ENCODE data around the gene TIE1. TPM values are rescaled to one million over a fixed set of nuclear protein-coding genes. Genes with fewer than 3 reads are reported as not detected.

TIE1 gene
- total and polyA plus RNA-seq, 2 of the 13 experiments (the other 11 are each of a cell fraction or from before 2014, with no cell fraction given) = 0.58 to 0.84 TPM

DNA sequence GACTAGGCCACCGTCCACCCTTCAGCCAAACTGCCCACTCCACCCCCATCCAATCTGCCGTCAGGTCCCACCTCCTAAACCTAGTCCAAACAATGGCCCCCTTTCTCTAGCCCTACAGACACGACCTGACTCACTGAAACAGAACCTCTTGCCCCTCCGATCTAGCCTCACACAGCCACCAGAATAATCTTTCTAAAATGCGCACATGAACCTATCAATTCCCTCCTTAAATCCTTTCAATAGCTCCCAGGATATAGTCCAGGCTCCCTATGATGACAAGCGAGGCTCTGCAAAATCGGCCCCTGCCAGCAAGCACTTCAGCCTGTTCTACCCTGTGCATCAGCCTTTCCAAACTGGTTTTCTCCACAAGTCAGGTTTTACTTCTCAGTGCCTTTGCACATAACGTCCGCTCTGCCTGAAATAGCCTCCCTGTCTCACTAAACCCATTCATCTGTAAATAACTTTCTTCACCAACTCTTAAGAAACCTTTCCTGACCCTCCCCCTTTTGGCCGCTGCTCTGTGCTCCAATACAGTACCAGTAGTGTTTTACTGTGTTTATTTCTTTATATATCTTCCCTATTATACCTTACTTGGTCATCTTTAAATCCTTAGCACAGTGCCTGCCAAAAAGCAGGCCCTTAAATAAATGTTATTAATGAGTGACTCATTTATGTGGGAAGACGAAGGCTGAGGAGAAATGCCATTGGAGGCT, 49.0 kb downstream of the TIE1 start:
- TSS peak; percentile 88 for BruUV-seq (replicated peaks)
- FAIRE-seq (peak; percentile 58), DNase-seq (ENCODE audit: low spot score) (no peak), ATAC-seq (peak; percentile 6; the same call in 2 of the 3 replicates)
- H3K4me3 ChIP-seq (replicated peaks in 1 of 3; ENCODE audit: insufficient read depth in 1 of 3, low read depth in 2 of 3, low read length in 3 of 3) = peak overlapping the region; percentile 72 to 88 (median 86)
- H3K9me3 ChIP-seq (ENCODE audit: low read length) = no peaks in the 10 kb centered on the region
- WGBS (ENCODE audit: low lambda C conversion rate) = 23% methylated on average over 11 of the region's 11 CpGs
- peak overlapping the region; percentile 97 for H3K9ac ChIP-seq (ENCODE audit: insufficient read depth, low read depth, low read length)
- H3K79me2 ChIP-seq (ENCODE audit: insufficient read depth, low read length) = no peaks in the 10 kb centered on the region
- peak overlapping the region; percentile 97 for H3K4me2 ChIP-seq (ENCODE audit: low read depth, low read length)
- POLR2A ChIA-PET = interaction anchor here (1.9 to 4.1 kb wide), 3 partner anchors 8 to 143 kb away, joined by 4 to 32 read pairs (median 29); partner anchors contain the start of genes CDC20 and ELOVL1
- H4K20me1 ChIP-seq (ENCODE audit: insufficient read depth, low read length) = no peaks in the 10 kb centered on the region
- no peaks in the 10 kb centered on the region; a peak in 1 of 5 replicates for H3K27me3 ChIP-seq (ENCODE audit: control insufficient read depth in 1 of 2, insufficient read depth in 2 of 2, low read length in 2 of 2)
- in situ Hi-C loops (cut with HindIII; ENCODE audit: extremely low pct_ligation_motif_present, low pct_unique_long_range_greater_than_20kb) (no loop called here), intact Hi-C loops (cut with micrococcal nuclease; ENCODE audit: unreplicated experiment) (loop anchor here (5.0 kb wide), 1 partner anchor 112 kb away; no protein-coding TSS in a partner anchor)
- peak overlapping the region; percentile 98 for H3K27ac ChIP-seq (ENCODE audit: extremely low read length, insufficient read depth, low read length)
- CTCF ChIA-PET (ENCODE audit: low intra/inter-chr PET ratio, low total read pairs) = no interaction called here
- no peaks in the 10 kb centered on the region for H3K36me3 ChIP-seq (replicated peaks in 1 of 2; ENCODE audit: control insufficient read depth in 1 of 2, insufficient read depth in 2 of 2, low read length in 2 of 2)
- peaks cover 59% of the 10 kb centered on the region for H3K4me1 ChIP-seq (ENCODE audit: insufficient read depth, low read length)
- H2AFZ ChIP-seq (ENCODE audit: low read length) = peak overlapping the region; percentile 57
- TF ChIP-seq SIX1 (CRISPR knock-in tag; IDR thresholded peaks at IDR 0.05; ENCODE audit: borderline replicate concordance) (no peak), TCF7 (IDR thresholded peaks at IDR 0.05; ENCODE audit: low read depth) (no peak), KMT2A (CRISPR knock-in tag; IDR thresholded peaks at IDR 0.05) (0 out of 2 replicates have a peak, but pooled peaks have one; percentile 36), ZNF274 (CRISPR knock-in tag; IDR thresholded peaks at IDR 0.05) (peak; percentile 3; the same call in 1 of the 2 replicates), RARA (CRISPR knock-in tag; IDR thresholded peaks at IDR 0.05) (0 out of 2 replicates have a peak, but pooled peaks have one; percentile 1), SKI (IDR thresholded peaks at IDR 0.05; ENCODE audit: partially characterized antibody) (no peak), BRD4 (CRISPR knock-in tag; IDR thresholded peaks at IDR 0.05) (no peak), TBL1XR1 (IDR thresholded peaks at IDR 0.05; ENCODE audit: borderline replicate concordance, low read length, partially characterized antibody) (no peak), GFI1 (CRISPR knock-in tag; IDR thresholded peaks at IDR 0.05; ENCODE audit: borderline replicate concordance) (no peak), SMARCE1 (IDR thresholded peaks at IDR 0.05; ENCODE audit: borderline replicate concordance) (no peak), ZNF564 (CRISPR knock-in tag; IDR thresholded peaks at IDR 0.05) (no peak), KMT2B (CRISPR knock-in tag; IDR thresholded peaks at IDR 0.05) (peak; percentile 7; the same call in 1 of the 2 replicates), PCBP1 (IDR thresholded peaks at IDR 0.05; ENCODE audit: borderline replicate concordance, low read depth, low read length) (no peak), ZFP37 (CRISPR knock-in tag; IDR thresholded peaks at IDR 0.05; ENCODE audit: borderline replicate concordance) (no peak)
- TF ChIP-seq, protein P1, sequence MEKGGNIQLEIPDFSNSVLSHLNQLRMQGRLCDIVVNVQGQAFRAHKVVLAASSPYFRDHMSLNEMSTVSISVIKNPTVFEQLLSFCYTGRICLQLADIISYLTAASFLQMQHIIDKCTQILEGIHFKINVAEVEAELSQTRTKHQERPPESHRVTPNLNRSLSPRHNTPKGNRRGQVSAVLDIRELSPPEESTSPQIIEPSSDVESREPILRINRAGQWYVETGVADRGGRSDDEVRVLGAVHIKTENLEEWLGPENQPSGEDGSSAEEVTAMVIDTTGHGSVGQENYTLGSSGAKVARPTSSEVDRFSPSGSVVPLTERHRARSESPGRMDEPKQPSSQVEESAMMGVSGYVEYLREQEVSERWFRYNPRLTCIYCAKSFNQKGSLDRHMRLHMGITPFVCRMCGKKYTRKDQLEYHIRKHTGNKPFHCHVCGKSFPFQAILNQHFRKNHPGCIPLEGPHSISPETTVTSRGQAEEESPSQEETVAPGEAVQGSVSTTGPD (CRISPR knock-in tag; IDR thresholded peaks at IDR 0.05) = no peak
- TF ChIP-seq, protein P2, sequence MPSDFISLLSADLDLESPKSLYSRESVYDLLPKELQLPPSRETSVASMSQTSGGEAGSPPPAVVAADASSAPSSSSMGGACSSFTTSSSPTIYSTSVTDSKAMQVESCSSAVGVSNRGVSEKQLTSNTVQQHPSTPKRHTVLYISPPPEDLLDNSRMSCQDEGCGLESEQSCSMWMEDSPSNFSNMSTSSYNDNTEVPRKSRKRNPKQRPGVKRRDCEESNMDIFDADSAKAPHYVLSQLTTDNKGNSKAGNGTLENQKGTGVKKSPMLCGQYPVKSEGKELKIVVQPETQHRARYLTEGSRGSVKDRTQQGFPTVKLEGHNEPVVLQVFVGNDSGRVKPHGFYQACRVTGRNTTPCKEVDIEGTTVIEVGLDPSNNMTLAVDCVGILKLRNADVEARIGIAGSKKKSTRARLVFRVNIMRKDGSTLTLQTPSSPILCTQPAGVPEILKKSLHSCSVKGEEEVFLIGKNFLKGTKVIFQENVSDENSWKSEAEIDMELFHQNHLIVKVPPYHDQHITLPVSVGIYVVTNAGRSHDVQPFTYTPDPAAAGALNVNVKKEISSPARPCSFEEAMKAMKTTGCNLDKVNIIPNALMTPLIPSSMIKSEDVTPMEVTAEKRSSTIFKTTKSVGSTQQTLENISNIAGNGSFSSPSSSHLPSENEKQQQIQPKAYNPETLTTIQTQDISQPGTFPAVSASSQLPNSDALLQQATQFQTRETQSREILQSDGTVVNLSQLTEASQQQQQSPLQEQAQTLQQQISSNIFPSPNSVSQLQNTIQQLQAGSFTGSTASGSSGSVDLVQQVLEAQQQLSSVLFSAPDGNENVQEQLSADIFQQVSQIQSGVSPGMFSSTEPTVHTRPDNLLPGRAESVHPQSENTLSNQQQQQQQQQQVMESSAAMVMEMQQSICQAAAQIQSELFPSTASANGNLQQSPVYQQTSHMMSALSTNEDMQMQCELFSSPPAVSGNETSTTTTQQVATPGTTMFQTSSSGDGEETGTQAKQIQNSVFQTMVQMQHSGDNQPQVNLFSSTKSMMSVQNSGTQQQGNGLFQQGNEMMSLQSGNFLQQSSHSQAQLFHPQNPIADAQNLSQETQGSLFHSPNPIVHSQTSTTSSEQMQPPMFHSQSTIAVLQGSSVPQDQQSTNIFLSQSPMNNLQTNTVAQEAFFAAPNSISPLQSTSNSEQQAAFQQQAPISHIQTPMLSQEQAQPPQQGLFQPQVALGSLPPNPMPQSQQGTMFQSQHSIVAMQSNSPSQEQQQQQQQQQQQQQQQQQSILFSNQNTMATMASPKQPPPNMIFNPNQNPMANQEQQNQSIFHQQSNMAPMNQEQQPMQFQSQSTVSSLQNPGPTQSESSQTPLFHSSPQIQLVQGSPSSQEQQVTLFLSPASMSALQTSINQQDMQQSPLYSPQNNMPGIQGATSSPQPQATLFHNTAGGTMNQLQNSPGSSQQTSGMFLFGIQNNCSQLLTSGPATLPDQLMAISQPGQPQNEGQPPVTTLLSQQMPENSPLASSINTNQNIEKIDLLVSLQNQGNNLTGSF (CRISPR knock-in tag; IDR thresholded peaks at IDR 0.05) = no peak
- TF ChIP-seq, protein P3, sequence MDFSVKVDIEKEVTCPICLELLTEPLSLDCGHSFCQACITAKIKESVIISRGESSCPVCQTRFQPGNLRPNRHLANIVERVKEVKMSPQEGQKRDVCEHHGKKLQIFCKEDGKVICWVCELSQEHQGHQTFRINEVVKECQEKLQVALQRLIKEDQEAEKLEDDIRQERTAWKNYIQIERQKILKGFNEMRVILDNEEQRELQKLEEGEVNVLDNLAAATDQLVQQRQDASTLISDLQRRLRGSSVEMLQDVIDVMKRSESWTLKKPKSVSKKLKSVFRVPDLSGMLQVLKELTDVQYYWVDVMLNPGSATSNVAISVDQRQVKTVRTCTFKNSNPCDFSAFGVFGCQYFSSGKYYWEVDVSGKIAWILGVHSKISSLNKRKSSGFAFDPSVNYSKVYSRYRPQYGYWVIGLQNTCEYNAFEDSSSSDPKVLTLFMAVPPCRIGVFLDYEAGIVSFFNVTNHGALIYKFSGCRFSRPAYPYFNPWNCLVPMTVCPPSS (IDR thresholded peaks at IDR 0.05) = no peak

Measured in HepG2 (cell line).